SH-SY5Y (cell line): ENCODE data around the gene VIT.

ENCODE experiments used
- GATA2 ChIP-seq: IDR thresholded peaks from 2 replicates; pipeline ENCODE4 v1.6.1; 2011; ENCODE audit warnings: mild to moderate bottlenecking, low read depth, low read length
- GATA3 ChIP-seq: IDR thresholded peaks from 2 replicates; pipeline ENCODE4 v1.6.1; 2011; ENCODE audit warnings: low read depth, mild to moderate bottlenecking, low read length, moderate library complexity

DNA sequence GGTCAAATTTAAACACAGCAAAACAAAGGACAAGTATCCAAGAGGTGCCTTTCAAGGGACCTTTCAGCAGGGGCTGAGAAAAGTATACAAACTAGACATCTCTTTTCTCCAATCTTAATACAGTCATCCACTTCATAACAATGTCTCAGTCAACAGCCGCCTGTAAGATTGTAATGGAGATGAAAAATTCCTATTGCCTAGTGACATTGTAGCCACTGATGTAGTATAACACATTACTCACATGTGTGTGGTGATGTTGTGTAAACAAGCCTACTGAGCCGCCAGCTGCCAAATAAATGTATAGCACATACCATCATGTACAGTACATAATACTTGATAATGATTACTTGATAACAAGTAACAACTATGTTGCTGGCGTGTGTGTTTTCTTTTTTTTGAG is 31.0 kb downstream of the VIT start:
- no peak for TF ChIP-seq GATA2
- TF ChIP-seq GATA3, result no peak
